ENCODE data around the gene OSBPL1A. TPM values are rescaled to one million over a fixed set of nuclear protein-coding genes. Genes with fewer than 3 reads are reported as not detected.

The OSBPL1A gene
- total and polyA plus RNA-seq, 2 of the 8 experiments (the other 6 are each of a cell fraction or from before 2014, with no cell fraction given) = 53.2 to 74.9 TPM

DNA sequence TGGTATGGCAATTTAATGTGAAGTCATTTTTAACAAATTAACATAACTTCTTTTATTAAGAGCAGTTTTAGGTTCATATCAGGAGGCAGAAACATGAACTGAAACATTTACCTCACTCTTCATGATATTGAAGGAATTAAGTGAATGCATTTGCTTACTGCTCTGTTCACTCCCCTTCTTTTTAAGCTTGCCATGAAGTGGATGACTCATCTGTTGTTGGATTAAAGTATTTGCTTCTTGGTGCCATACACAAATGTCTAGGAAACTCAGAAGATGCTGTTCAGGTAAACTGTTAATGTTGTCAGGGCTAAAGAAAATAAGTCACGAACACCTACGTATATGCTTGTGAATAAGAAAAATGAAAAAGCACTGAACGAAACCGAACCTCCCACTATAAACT lies 268.9 kb downstream of the OSBPL1A start:
- H2BK5ac ChIP-seq (ENCODE audit: low read depth, low read length) = no peak overlapping the region
- H3K27ac ChIP-seq (ENCODE audit: low read depth, low read length) = no peak overlapping the region
- H3K4ac ChIP-seq (replicated peaks; ENCODE audit: insufficient read length, low read depth, low read length) = no peak overlapping the region
- no peak overlapping the region for H2BK120ac ChIP-seq (replicated peaks; ENCODE audit: low read depth, low read length)
- no peak overlapping the region for H3K23ac ChIP-seq (ENCODE audit: insufficient read length)
- H4K5ac ChIP-seq (ENCODE audit: insufficient read length, low read depth, low read length) = no peak overlapping the region
- no peak overlapping the region for H2AFZ ChIP-seq (ENCODE audit: low read length)
- FAIRE-seq (no peak), DNase-seq (ENCODE audit: low read depth in 1 of 2, low spot score in 2 of 2) (no peak)
- H3K36me3 ChIP-seq (ENCODE audit: control insufficient read depth in 2 of 4, insufficient read depth in 4 of 4, low read length in 3 of 4) = peaks cover 0 to 20% (median 1%) of the 10 kb centered on the region in 4 experiments; a peak in 3 of 8 replicates
- CTCF ChIA-PET (ENCODE audit: partially characterized antibody) = interaction anchor here (0.5 kb wide), 1 partner anchor 525 kb away, joined by 4 read pairs; no protein-coding TSS in a partner anchor
- no peak overlapping the region for H2BK15ac ChIP-seq (ENCODE audit: low read length)
- POLR2A ChIA-PET (ENCODE audit: partially characterized antibody) = interaction anchor here (2.2 kb wide), 1 partner anchor 10 kb away, joined by 5 read pairs; the partner anchor contains the start of gene CABYR
- H3K9ac ChIP-seq (replicated peaks in 1 of 4; ENCODE audit: extremely low read depth in 1 of 4, low read depth in 3 of 4, low read length in 3 of 4) = no peak overlapping the region
- no peak overlapping the region for H3K18ac ChIP-seq (ENCODE audit: extremely low read depth, low read length)
- H2BK12ac ChIP-seq (ENCODE audit: low read depth, low read length) = no peak overlapping the region
- H3K9me3 ChIP-seq (ENCODE audit: insufficient read depth in 2 of 2, low read depth in 1 of 2, low read length in 1 of 2) = no peaks in the 10 kb centered on the region
- H3K56ac ChIP-seq (replicated peaks; ENCODE audit: insufficient read length, low read depth, low read length) = no peak overlapping the region
- H4K20me1 ChIP-seq (replicated peaks in 1 of 2; ENCODE audit: control insufficient read depth in 1 of 2, insufficient read depth in 2 of 2, low read length in 2 of 2) = no peaks in the 10 kb centered on the region
- H4K8ac ChIP-seq (ENCODE audit: extremely low read depth, insufficient read depth, low read length) = no peak overlapping the region
- H3K27me3 ChIP-seq (replicated peaks in 1 of 4; ENCODE audit: control insufficient read depth in 3 of 4, extremely low read depth in 1 of 4, insufficient read depth in 3 of 4, low read length in 3 of 4) = no peaks in the 10 kb centered on the region
- H4K91ac ChIP-seq (replicated peaks; ENCODE audit: insufficient read length, low read length) = no peak overlapping the region
- no peak overlapping the region for H3K4me3 ChIP-seq (ENCODE audit: extremely low read depth in 1 of 4, insufficient read depth in 2 of 4, low read depth in 3 of 4, low read length in 4 of 4)
- TF ChIP-seq CTBP2 (IDR thresholded peaks at IDR 0.05; ENCODE audit: borderline replicate concordance, insufficient read depth, insufficient read length, low read length) (no peak), SAP30 (IDR thresholded peaks at IDR 0.05; ENCODE audit: insufficient read depth, insufficient replicate concordance, low read length) (no peak), EP300 (IDR thresholded peaks at IDR 0.05; ENCODE audit: borderline replicate concordance in 1 of 2, low read depth in 2 of 2, low read length in 2 of 2) (no peak)
- H2BK20ac ChIP-seq (ENCODE audit: low read length) = no peak overlapping the region
- H3K4me2 ChIP-seq (ENCODE audit: insufficient read depth in 1 of 2, low read depth in 2 of 2, low read length in 2 of 2) = no peak overlapping the region
- H3K23me2 ChIP-seq (ENCODE audit: low read depth, low read length) = no peaks in the 10 kb centered on the region
- no peaks in the 10 kb centered on the region for H3K79me1 ChIP-seq (ENCODE audit: low read depth, low read length)
- WGBS, 2 experiments (ENCODE audit: extremely low coverage in 1 of 2, insufficient coverage in 1 of 2, insufficient read length in 1 of 2, insufficient replicate concordance in 2 of 2, low coverage in 1 of 2, low lambda C conversion rate in 2 of 2, missing lambda C conversion rate in 1 of 2) = 97% methylated on average over 4 of the region's 4 CpGs; no CpG with 5 or more reads in 1 of the 2 experiments
- H3K79me2 ChIP-seq (ENCODE audit: control insufficient read depth in 1 of 2, insufficient read depth in 2 of 2, low read length in 2 of 2) = no peaks in the 10 kb centered on the region
- H2AK5ac ChIP-seq (ENCODE audit: low read depth, low read length) = no peak overlapping the region
- no peak overlapping the region for H3K14ac ChIP-seq (ENCODE audit: insufficient read length)
- no peaks in the 10 kb centered on the region for H3K4me1 ChIP-seq (replicated peaks in 1 of 4; ENCODE audit: control insufficient read depth in 3 of 4, insufficient read depth in 4 of 4, low read length in 3 of 4)
